HUES48 (cell line): ENCODE measurements around the gene GPR132.
"Not testable (repeated sequence)": the region's sequence is repeated elsewhere in the genome, so short reads cannot be mapped to it uniquely, and the experiment has no call there.

Source experiments
- H3K27ac ChIP-seq: one replicate; pipeline ENCODE4 v1.7.0; 2013; ENCODE audit warnings: low read depth, low read length, inconsistent platforms
- H3K27me3 ChIP-seq: 2 replicates; pipeline ENCODE4 v1.6.1; 2013; ENCODE audit warnings: mild to moderate bottlenecking, low read length; ENCODE audit not compliant: control insufficient read depth, insufficient read depth
- H3K36me3 ChIP-seq: 2 replicates; pipeline ENCODE4 v1.6.1; 2013; ENCODE audit warnings: low read length; ENCODE audit not compliant: control insufficient read depth, insufficient read depth
- H3K4me1 ChIP-seq: 2 replicates; pipeline ENCODE4 v1.6.1; 2013; ENCODE audit warnings: mild to moderate bottlenecking, low read length; ENCODE audit not compliant: control insufficient read depth, insufficient read depth
- H3K4me3 ChIP-seq: 2 replicates; pipeline ENCODE4 v1.5.1; 2013; ENCODE audit warnings: mild to moderate bottlenecking, low read depth, low read length
- H3K9ac ChIP-seq: 2 replicates; pipeline ENCODE4 v1.6.1; 2013; ENCODE audit warnings: mild to moderate bottlenecking, low read depth, low read length, moderate library complexity
- H3K9me3 ChIP-seq: 2 replicates; pipeline ENCODE4 v1.6.1; 2013; ENCODE audit warnings: low read length; ENCODE audit not compliant: control insufficient read depth, insufficient read depth

Gene GPR132

DNA sequence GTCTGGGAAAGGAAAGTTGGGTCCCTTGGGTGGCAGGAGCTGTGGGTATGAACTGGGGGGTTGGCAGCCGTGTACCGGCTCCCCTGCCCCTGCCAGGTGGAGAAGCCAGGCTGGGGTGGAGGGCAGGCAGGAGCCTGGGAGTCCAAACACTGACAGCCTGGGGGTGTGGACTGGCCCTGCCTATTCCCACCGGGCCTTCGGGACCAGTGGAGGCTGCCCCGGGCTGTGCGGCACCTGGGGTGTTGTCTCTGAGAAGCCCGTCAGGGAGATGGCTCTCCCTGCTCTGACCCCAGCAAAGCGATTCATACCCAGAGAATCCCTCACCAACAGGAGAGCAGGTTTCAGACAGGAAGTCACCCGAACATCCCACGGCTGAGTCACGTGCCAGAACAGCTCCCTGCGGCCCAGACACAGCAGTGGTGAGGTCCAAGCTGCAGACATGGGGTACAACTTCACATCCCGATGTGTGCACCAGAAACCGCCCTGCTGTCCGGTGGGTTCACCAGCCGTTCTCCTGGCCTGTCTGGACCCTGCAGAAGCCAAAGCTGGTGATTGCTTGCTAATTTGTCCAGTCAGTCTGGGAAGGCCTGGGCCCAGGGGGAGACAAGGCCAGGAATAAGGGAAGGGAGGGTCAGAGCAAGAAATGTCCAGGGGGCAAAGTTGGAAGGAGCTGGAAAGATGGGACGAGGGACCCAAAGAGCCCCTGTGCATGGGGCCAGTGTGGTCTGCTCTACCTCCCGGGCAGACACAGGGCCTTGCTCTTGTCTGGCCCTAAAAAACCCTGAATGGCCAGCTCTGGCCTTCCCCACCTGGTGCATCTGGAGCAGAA is 2.1 kb upstream of the GPR132 start:
- H3K27me3 ChIP-seq = no peaks in the 10 kb centered on the region
- no peak overlapping the region for H3K27ac ChIP-seq
- H3K36me3 ChIP-seq = no peaks in the 10 kb centered on the region
- H3K9ac ChIP-seq = no peak overlapping the region
- no peaks in the 10 kb centered on the region for H3K9me3 ChIP-seq
- no peak overlapping the region for H3K4me3 ChIP-seq
- no peaks in the 10 kb centered on the region for H3K4me1 ChIP-seq

DNA sequence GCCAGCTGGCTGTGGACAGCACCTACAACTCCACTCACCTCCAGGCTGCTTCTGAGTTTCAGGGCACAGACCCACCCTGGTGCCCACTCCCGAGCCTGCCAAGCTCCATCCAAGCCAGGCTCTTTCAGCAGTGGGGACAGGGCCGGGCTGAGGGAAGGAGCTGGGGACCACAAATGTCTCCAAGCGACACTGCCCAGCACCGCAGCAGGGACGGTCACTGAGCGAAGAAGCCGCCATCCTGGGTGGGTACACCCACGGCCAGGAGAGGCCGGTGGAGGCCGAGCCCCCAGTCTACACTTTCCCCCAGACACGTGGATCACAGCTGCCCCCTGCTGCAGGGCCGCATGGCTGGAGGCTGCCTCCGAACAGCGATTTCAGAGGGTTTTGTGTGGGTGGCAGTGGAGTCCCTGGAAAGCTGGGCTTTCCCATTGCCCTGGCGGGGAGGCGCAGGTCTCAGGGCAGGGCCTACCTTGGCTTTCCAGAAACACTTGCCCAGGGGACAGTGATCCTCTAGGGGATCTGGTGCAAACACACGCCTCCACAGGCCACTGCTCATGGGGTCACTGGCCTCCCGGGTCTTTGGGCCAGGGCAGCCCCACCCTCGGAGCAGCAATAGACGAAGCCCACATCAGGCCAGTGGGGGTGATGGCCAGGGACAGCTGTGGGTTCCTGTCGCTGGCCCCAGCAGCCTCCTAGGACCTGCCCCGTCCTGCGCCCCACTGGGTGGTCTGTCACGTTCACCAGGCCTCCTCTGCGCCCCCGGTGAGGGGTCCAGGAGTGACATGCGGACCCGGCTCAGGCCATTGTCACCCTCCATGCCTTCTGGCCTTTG is 1.2 kb upstream of the GPR132 start:
- no peak overlapping the region for H3K4me3 ChIP-seq

DNA sequence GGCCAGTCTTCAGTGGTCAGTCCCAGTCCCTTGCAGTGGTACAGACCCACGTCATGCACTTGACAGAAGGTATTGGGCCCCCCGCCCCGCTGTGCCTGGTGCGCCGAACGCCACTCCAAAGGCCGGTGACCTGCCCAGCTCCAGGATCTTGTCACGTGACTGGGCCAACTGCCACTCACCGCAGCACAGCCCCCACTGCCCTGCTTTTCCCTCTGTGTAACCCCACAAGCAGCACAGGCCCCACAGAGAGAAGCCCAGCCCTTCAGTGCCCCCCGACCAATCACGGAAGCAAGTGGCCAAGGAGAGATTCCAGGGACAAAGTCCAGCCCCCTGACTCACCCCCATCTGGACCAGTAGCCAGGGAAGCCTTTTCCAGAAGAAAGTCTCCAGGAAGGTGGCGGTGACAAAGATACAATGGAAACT is 498 bp downstream of the GPR132 start:
- H3K4me3 ChIP-seq = no peak overlapping the region
- no peaks in the 10 kb centered on the region for H3K27me3 ChIP-seq
- no peaks in the 10 kb centered on the region for H3K9me3 ChIP-seq
- H3K27ac ChIP-seq = no peak overlapping the region
- H3K36me3 ChIP-seq = no peaks in the 10 kb centered on the region
- H3K4me1 ChIP-seq = no peaks in the 10 kb centered on the region
- no peak overlapping the region for H3K9ac ChIP-seq

More for the DNA sequence above, 1.2 kb upstream of the GPR132 start:
- Histone ChIP-seq H3K27me3 (no peaks in the 10 kb centered on the region), H3K9ac (no peak overlapping the region), H3K4me1 (no peaks in the 10 kb centered on the region), H3K27ac (no peak overlapping the region), H3K9me3 (no peaks in the 10 kb centered on the region), H3K36me3 (no peaks in the 10 kb centered on the region)

DNA sequence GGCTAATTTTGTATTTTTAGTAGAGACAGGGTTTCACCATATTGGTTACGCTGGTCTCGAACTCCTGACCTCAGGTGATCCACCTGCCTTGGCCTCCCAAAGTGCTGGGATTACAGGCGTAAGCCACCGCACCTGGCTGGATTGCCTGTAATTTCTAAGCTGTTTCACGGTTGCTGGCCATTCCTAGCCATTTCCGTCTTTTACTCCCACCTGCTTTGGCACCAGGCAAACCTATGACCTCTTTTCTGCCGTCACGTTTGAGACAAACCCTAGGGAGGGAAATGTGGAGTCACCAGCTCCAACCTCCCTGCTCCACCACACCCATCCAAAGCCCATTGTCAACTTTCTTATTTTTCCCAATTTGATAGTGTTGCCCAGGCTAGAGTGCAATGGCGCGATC is 1.2 kb downstream of the GPR132 start:
- Histone ChIP-seq H3K27ac (no peak overlapping the region), H3K4me1 (no peaks in the 10 kb centered on the region), H3K36me3 (no peaks in the 10 kb centered on the region), H3K27me3 (no peaks in the 10 kb centered on the region), H3K4me3 (no peak overlapping the region), H3K9ac (no peak overlapping the region), H3K9me3 (no peaks in the 10 kb centered on the region)

DNA sequence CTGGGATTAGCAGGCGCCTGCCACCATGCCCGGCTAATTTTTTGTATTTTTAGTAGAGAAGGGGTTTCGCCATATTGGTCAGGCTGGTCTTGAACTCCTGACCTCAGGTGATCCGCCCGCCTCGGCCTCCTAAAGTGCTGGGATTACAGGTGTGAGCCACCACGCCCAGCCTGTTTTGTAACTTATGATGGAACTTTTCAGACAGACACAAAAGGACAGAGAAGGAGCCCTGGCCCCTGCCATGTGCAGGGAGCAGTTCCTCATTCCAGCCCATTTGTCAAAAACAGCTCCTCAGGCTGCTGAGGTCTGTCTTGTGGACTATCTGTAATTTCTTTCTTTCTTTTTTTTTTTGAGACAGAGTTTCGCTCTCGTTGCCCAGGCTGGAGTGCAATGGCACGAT is 1.7 kb downstream of the GPR132 start:
- not testable (repeated sequence) for H3K4me1 ChIP-seq, H3K9ac ChIP-seq, H3K27me3 ChIP-seq, H3K4me3 ChIP-seq, H3K27ac ChIP-seq, H3K9me3 ChIP-seq, H3K36me3 ChIP-seq

DNA sequence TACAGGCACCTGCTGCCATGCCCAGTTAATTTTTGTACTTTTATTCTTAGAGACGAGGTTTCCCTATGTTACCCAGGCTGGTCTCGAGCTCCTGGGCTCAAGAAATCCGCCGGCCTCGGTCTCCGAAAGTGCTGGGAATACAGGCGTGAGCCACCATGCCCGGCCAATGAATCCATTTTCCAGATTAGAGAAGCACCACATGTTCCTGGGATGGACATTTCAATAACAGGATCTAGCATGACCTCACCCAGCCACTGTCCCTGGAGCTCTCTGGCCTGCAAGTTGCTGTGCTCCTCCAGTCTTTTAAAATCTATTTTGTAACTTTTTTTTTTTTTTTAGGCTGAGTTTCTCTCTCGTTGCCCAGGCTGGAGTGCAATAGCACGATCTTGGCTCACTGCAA is 2.2 kb downstream of the GPR132 start:
- Histone ChIP-seq H3K36me3 (no peaks in the 10 kb centered on the region), H3K9me3 (no peaks in the 10 kb centered on the region), H3K27me3 (no peaks in the 10 kb centered on the region), H3K27ac (no peak overlapping the region), H3K4me3 (no peak overlapping the region), H3K9ac (no peak overlapping the region), H3K4me1 (0 out of 2 replicates have a peak, but pooled peaks cover 5% of the 10 kb centered on the region)

DNA sequence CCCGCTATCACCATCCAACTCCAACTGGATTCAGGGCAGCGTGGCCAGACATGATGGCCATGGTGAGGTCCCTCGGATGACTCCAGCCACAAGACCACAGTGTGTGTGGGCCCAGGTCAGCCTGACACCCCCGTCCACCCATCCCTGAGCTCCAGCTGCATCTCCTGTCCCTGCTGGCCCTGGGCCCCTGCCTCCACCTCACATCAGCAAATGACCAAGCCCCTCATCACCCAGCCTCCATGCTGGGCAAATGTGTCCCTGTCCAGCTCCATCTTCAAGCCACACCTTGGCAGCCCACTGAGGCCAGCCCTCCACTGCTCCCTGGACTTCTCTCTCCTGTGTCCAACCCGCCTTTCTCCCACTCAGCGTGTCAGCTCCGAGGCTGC is 3.2 kb downstream of the GPR132 start:
- Histone ChIP-seq H3K4me1 (0 out of 2 replicates have a peak, but pooled peaks cover 5% of the 10 kb centered on the region), H3K9ac (no peak overlapping the region), H3K9me3 (no peaks in the 10 kb centered on the region), H3K27me3 (peaks cover under 1% of the 10 kb centered on the region; the same call in 1 of the 2 replicates), H3K4me3 (no peak overlapping the region), H3K36me3 (no peaks in the 10 kb centered on the region), H3K27ac (no peak overlapping the region)

DNA sequence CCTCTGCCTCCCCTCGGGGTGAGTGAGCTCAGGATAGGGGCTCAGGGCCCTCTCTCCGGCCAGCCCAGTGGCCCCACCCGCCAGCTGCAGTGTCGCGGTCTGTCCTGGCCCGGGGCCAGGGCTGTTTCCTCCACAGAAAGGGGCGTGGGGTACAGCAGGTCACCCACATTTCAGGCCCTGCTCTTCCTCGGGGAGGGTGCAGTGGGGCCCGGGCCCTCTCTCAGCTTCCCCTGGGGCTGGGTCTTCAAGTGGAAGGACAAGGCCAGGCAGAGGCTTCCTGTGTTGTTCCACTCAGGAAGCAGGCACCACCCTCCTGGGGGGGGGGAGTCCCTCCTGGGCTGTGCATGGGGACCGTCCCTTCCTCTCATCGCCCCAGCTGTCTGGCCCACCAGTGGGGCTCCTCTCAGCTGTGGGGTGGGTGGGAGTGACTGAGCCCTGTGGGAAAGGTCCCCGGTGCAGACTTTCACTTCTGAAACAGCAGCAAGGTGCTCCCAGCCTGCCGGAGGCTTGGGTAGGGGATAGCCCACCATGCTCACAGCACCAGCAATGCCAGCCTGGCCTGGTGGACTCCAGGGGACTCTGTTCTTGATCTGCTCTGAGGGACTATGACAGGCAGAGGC is 3.7 kb downstream of the GPR132 start:
- Histone ChIP-seq H3K4me3 (no peak overlapping the region), H3K9ac (no peak overlapping the region), H3K36me3 (no peaks in the 10 kb centered on the region), H3K27ac (no peak overlapping the region), H3K4me1 (peaks cover 9% of the 10 kb centered on the region; the same call in 1 of the 2 replicates), H3K9me3 (no peaks in the 10 kb centered on the region), H3K27me3 (peaks cover 5% of the 10 kb centered on the region)

DNA sequence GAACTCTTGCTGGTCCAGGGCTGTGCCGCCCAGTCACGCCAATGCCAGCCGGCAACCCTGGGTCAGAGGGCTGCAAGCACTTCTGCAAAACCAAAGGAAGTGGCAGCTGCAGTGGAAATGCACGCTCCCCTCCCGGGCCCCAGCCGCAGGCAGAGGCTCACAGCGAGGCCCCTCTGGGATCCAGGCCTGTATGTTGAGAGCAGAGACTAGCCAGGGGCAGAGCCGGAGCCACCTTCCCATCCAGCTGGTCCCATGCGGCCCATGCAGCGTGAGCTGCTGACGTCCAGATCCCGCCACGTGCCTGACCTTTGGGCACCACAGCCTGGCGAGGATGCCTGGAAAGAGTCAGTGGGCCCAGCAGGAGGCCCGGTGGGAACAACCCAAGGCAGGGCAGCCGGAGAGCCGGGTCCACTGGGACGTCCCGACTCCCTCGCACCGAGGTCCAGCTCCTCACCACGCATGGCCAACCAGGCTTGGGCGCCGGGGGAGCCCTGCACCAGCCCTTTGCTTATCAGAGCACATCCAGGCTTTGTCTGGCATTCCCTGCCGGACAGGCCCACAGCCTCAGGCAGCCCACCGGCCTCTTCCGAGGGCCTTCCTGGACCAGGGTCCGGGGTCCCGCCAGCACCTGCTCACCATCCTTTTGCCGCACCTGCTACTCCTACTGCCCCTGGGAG is 4.3 kb downstream of the GPR132 start:
- H3K27ac ChIP-seq = no peak overlapping the region
- H3K9ac ChIP-seq = no peak overlapping the region
- H3K9me3 ChIP-seq = no peaks in the 10 kb centered on the region
- H3K4me1 ChIP-seq = peaks cover 11% of the 10 kb centered on the region; the same call in 1 of the 2 replicates
- H3K4me3 ChIP-seq = no peak overlapping the region
- H3K36me3 ChIP-seq = no peaks in the 10 kb centered on the region
- peaks cover 12% of the 10 kb centered on the region for H3K27me3 ChIP-seq

DNA sequence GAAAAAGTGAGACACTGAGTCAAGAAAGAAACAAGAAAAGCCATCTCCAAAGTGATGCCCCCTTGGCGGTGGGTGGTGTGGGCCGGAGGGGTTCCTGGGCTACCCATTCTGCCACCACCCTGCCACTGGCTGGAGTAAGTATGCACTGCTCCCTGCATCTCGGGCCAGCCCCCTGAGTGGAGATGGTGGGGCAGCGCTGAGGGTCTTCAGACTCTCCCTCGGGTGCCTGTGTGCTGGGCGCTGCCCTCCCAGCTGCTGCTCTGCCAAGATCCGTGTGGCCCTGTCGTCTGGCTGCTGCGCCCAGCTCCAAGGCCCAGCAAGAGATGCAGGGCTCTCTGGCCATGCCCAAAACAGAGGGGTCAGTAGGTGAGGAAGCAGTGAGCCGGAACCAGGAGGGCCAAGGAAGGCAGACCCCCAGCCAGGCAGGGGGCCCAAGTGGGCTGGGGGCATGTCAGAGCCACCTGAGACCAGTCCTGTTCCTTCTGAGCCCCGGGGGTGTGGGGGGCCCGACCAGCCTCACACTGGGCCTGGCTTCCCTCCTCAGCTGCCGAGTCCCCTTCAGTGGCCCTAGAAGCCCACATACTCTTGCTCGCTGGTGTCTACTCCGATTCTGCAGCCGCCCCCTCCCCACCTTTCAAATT is 5.2 kb downstream of the GPR132 start:
- no peak overlapping the region for H3K9ac ChIP-seq
- H3K9me3 ChIP-seq = no peaks in the 10 kb centered on the region
- peaks cover 11% of the 10 kb centered on the region; the same call in 1 of the 2 replicates for H3K4me1 ChIP-seq
- no peak overlapping the region for H3K4me3 ChIP-seq
- no peaks in the 10 kb centered on the region for H3K36me3 ChIP-seq
- H3K27ac ChIP-seq = no peak overlapping the region
- H3K27me3 ChIP-seq = peaks cover 20% of the 10 kb centered on the region
